DOHH2 (cell line): Measurements from ENCODE around the gene DSCAML1.

Experiments used
- EZH2phosphoT487 ChIP-seq: fragments of 200-600 bp; sonication (generic); IDR thresholded peaks from 2 replicates; pipeline ENCODE4 v1.6.1; 2017; ENCODE audit warnings: borderline replicate concordance, mild to moderate bottlenecking, antibody characterized with exemption, low read length, moderate library complexity, mixed read lengths
- TF ChIP-seq, protein P1 (sequence below): fragments of 200-600 bp; sonication (generic); IDR thresholded peaks from one replicate; pipeline ENCODE4 v1.5.1; 2014; ENCODE audit warnings: antibody characterized with exemption, mild to moderate bottlenecking, low read depth, low read length; ENCODE audit not compliant: poor library complexity, severe bottlenecking

DNA sequence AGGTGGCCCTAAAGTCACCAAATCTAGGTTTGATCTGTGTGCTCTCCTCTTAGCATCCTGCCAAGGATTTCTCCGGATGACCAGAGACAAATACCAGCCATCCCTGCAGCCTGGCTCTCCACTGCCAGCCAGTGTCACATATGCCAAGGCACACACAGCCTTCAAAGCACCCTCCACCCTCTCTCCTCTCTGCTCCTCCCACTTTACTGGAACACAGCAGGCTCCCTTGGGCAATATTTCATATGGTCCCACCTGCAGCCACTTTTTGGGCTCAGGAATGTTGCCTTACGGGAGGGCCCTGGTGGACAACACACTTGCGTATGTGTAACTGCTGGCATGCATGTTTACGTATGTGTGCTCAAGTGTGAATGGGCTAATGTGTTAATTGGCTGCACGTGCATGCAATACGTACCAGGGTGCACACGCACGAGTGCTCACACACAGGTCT is 285.5 kb downstream of the DSCAML1 start:
- TF ChIP-seq, protein P1, sequence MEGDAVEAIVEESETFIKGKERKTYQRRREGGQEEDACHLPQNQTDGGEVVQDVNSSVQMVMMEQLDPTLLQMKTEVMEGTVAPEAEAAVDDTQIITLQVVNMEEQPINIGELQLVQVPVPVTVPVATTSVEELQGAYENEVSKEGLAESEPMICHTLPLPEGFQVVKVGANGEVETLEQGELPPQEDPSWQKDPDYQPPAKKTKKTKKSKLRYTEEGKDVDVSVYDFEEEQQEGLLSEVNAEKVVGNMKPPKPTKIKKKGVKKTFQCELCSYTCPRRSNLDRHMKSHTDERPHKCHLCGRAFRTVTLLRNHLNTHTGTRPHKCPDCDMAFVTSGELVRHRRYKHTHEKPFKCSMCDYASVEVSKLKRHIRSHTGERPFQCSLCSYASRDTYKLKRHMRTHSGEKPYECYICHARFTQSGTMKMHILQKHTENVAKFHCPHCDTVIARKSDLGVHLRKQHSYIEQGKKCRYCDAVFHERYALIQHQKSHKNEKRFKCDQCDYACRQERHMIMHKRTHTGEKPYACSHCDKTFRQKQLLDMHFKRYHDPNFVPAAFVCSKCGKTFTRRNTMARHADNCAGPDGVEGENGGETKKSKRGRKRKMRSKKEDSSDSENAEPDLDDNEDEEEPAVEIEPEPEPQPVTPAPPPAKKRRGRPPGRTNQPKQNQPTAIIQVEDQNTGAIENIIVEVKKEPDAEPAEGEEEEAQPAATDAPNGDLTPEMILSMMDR: no peak
- no peak for TF ChIP-seq EZH2phosphoT487
